Heart right ventricle (tissue), 16 donors: ENCODE measurements around the gene CYGB. TPM values are rescaled to one million over a fixed set of nuclear protein-coding genes. Genes with fewer than 3 reads are reported as not detected.
A peak's percentile ranks its signal among the peaks of the same experiment; 100 is the strongest.

ENCODE experiments used
- ATAC-seq, 8 donors: fragments of 200-7000 bp; cut with Tn5 transposase; one replicate each; pipeline ENCODE4 v1.9.1; 2020; ENCODE audit warnings: mild to moderate bottlenecking in 8 of 8, moderate library complexity in 8 of 8, moderate number of reproducible peaks in 1 of 8
- DNase-seq, 2 donors: peaks; one replicate each; pipeline ENCODE4 v3.0.0-alpha.2; 2020
- H3K27ac ChIP-seq, 10 donors: fragments of 200-600 bp; sonication (generic) in 2 of 10; one replicate each; pipeline versions ENCODE4 v1.5.0 to v1.8.0; 2020 to 2022; ENCODE audit warnings: mild to moderate bottlenecking in 3 of 10
- H3K27me3 ChIP-seq, 7 donors: fragments of 200-600 bp; one replicate each; pipeline ENCODE4 v1.8.0; 2021 to 2022; ENCODE audit warnings: mild to moderate bottlenecking in 2 of 7
- H3K36me3 ChIP-seq, 9 donors: fragments of 200-600 bp; sonication (generic) in 1 of 9; one replicate each; pipeline versions ENCODE4 v1.5.0 to v1.8.0; 2020 to 2022; ENCODE audit warnings: mild to moderate bottlenecking in 2 of 9
- H3K4me1 ChIP-seq, 9 donors: fragments of 200-600 bp; sonication (generic) in 1 of 9; one replicate each; pipeline versions ENCODE4 v1.5.0 to v1.8.0; 2020 to 2022; ENCODE audit warnings: mild to moderate bottlenecking in 4 of 9
- H3K4me3 ChIP-seq, 10 donors: fragments of 200-600 bp; sonication (generic) in 2 of 10; one replicate each; pipeline versions ENCODE4 v1.5.0 to v1.8.0; 2020 to 2022; ENCODE audit warnings: mild to moderate bottlenecking in 7 of 10, moderate library complexity in 2 of 10
- H3K9me3 ChIP-seq, 11 donors: fragments of 200-600 bp in 10 of 11; sonication (generic) in 2 of 11; one replicate each; pipeline versions ENCODE4 v1.5.0 to v1.8.0; 2013 to 2022; ENCODE audit warnings: mild to moderate bottlenecking in 2 of 11, control low read depth in 1 of 11, moderate library complexity in 1 of 11
- CTCF ChIP-seq, 9 donors: fragments of 200-600 bp; sonication (generic) in 2 of 9; IDR thresholded peaks; one replicate each; pipeline versions ENCODE4 v1.5.0 to v1.8.0; 2021 to 2022; ENCODE audit warnings: antibody characterized with exemption in 9 of 9, mild to moderate bottlenecking in 5 of 9, moderate library complexity in 1 of 9
- WGBS, 2 donors: extraction: QIAGEN DNeasy Blood & Tissue Kit; methylation state at CpG; one replicate each; pipeline ENCODE4 v1.1.7; 2013; ENCODE audit warnings: inconsistent platforms in 1 of 2; 5-methylcytosine and 5-hydroxymethylcytosine counted together
- intact Hi-C, 10 donors: fragments of 100-400 bp; cut with DNase I; formaldehyde crosslinking; loops; one replicate each; pipeline versions ENCODE4 v1.11.1 to v1.14.2; 2022
- polyA plus RNA-seq, 2 donors: library from polyadenylated mRNA; stranded (reverse); fragments of 200-250 nt; gene quantifications; one replicate each; pipeline ENCODE4 v1.2.3, GENCODE V29; 2013
- total RNA-seq, 10 donors: library from RNA; stranded (reverse); fragmentation: NEBNext Ultra II Directional in 3 of 10; extraction: Animal tissue kit (Norgen Biotek cat#: 25700) in 3 of 10; gene quantifications; one replicate each; pipeline versions ENCODE4 v1.2.1 to v1.2.4, GENCODE V29; 2021 to 2023
- donor health status: Arrhythmogenic right ventricular cardiomyopathy.
- donor health status: ischemic (EF 13 %, LVEDD 7.1; RV severe dilation, severe dysfunction).
- donor health status: healthy with polysubstance abuse.
- donor health status: DM: no; HTN: yes; CAD: no.
- donor health status: DM: no; HTN: no; CAD: no.
- donor health status: ischemic (EF 25% LVEDD 6.9; RV normal size, moderate dysfunction).
- donor health status: ischemic (EF 25% LVEDD 5.7; RV mildly dilated, moderate dysfunction).
- donor health status: healthy.
- donor health status: DM: yes; HTN: yes; CAD: no.
- donor health status: Ischemic cardiomyopathy.
- donor health status: ischemic (EF 35%, LVEDD 5.7; RV mildly dilated, moderate dysfunction).
- donor health status: nonischemic (EF 11% LVEDD 7.7; RV severe dilation, severe dysfunction).
- donor health status: DM: yes; HTN: yes; CAD: no.
- donor health status: PGD.
- donor health status: ischemic (EF 29% LVEDD 5.4; RV normal size, mild dysfunction).
- donor health status: nonischemic (EF 23%, LVEDD 6.1; RV moderate dilation, normal function).

CYGB gene
- total and polyA plus RNA-seq, 12 donors: 9.3 to 57.7 (median 21.1) TPM

- H3K4me1 ChIP-seq: peaks cover 9 to 87% (median 44%) of the 10 kb centered on the region in 9 donors
- peak overlapping the region; percentile 53 to 96 (median 76) for H3K27ac ChIP-seq
- no peaks in the 10 kb centered on the region for H3K27me3 ChIP-seq
- WGBS, 2 donors: 73 to 79% methylated on average over 11 of the region's 11 CpGs
- ATAC-seq: peak in 6 of 8 donors; percentile 11 to 36 (median 20)
- H3K9me3 ChIP-seq: no peaks in the 10 kb centered on the region
- H3K36me3 ChIP-seq: peaks cover 0 to 6% (median 0%) of the 10 kb centered on the region in 9 donors
- no peak for TF ChIP-seq CTCF (IDR thresholded peaks at IDR 0.05)
- intact Hi-C loops: no loop called here
- peak in 1 of 2 donors; percentile 28 for DNase-seq
- H3K4me3 ChIP-seq: peak overlapping the region in 6 of 10 donors; percentile 2 to 37 (median 22)
These were observed 45.2 kb downstream of the CYGB start for GRCh38 chr17:76492123-76492988.

- H3K36me3 ChIP-seq: peaks cover 0 to 10% (median 0%) of the 10 kb centered on the region in 9 donors
- H3K9me3 ChIP-seq: no peaks in the 10 kb centered on the region
- H3K4me3 ChIP-seq: peak overlapping the region in 1 of 10 donors; percentile 37
- no peaks in the 10 kb centered on the region for H3K27me3 ChIP-seq
- no peak for TF ChIP-seq CTCF (IDR thresholded peaks at IDR 0.05)
- ATAC-seq (peak in 6 of 8 donors; percentile 10 to 43 (median 22)), DNase-seq (peak in 1 of 2 donors; percentile 32)
- WGBS, 2 donors: 78 to 83% methylated on average over 17 of the region's 17 CpGs
- intact Hi-C loops: no loop called here
- peak overlapping the region; percentile 53 to 96 (median 76) for H3K27ac ChIP-seq
- peaks cover 7 to 79% (median 40%) of the 10 kb centered on the region in 9 donors for H3K4me1 ChIP-seq
These were observed 46.0 kb downstream of the CYGB start for GRCh38 chr17:76491271-76492122.

GRCh38 chr17:76490112-76490710 lies 47.3 kb downstream of the CYGB start:
- DNase-seq (peak in 1 of 2 donors; percentile 8), ATAC-seq (no peak)
- Histone ChIP-seq H3K36me3 (peaks cover 0 to 10% (median 0%) of the 10 kb centered on the region in 9 donors), H3K9me3 (no peaks in the 10 kb centered on the region), H3K4me1 (peaks cover 7 to 80% (median 35%) of the 10 kb centered on the region in 9 donors), H3K4me3 (no peak overlapping the region), H3K27me3 (no peaks in the 10 kb centered on the region), H3K27ac (peak overlapping the region in 2 of 10 donors; percentile 81 to 96)
- intact Hi-C loops: no loop called here
- WGBS, 2 donors: 79 to 82% methylated on average over 10 of the region's 10 CpGs
- no peak for TF ChIP-seq CTCF (IDR thresholded peaks at IDR 0.05)
